Ovary (tissue), 9 donors: Measurements from ENCODE around the gene FBXL5. TPM values are rescaled to one million over a fixed set of nuclear protein-coding genes. Genes with fewer than 3 reads are reported as not detected.

Source experiments
- DNase-seq, 5 donors: peaks; one replicate each; pipeline ENCODE4 v3.0.0-alpha.2; 2019 to 2020
- H3K27ac ChIP-seq, 2 donors: fragments of 200-600 bp; one replicate each; pipeline versions ENCODE4 v1.5.1 to v1.8.0; 2019 to 2022
- H3K27me3 ChIP-seq: fragments of 200-600 bp; one replicate; pipeline ENCODE4 v1.8.0; 2022
- H3K36me3 ChIP-seq: fragments of 200-600 bp; sonication (generic); one replicate; pipeline ENCODE4 v1.5.1; 2019
- H3K4me1 ChIP-seq: one replicate; pipeline ENCODE4 v1.8.1; 2013; ENCODE audit warnings: mild to moderate bottlenecking, moderate library complexity; ENCODE audit not compliant: insufficient read depth
- H3K4me3 ChIP-seq: fragments of 200-600 bp; sonication (generic); one replicate; pipeline ENCODE4 v1.5.1; 2017
- H3K9me3 ChIP-seq, 2 donors: fragments of 200-600 bp in 1 of 2; sonication (generic) in 1 of 2; one replicate each; pipeline versions ENCODE4 v1.5.1 to v1.8.1; 2013 to 2019; ENCODE audit warnings: mild to moderate bottlenecking in 1 of 2, moderate library complexity in 1 of 2
- EP300 ChIP-seq: sonication (generic); formaldehyde crosslinking; IDR thresholded peaks from one replicate; pipeline ENCODE4 v1.6.1; 2017; ENCODE audit warnings: antibody characterized with exemption
- POLR2A ChIP-seq: fragments of 450-650 bp; IDR thresholded peaks from one replicate; pipeline ENCODE4 v1.6.1; 2017; ENCODE audit warnings: antibody characterized with exemption, mild to moderate bottlenecking, moderate library complexity
- WGBS, 3 donors: extraction: QIAGEN DNeasy Blood & Tissue Kit in 1 of 3; methylation state at CpG; one replicate each; pipeline versions ENCODE4 v1.1.5 to v1.1.7; 2013 to 2017; 5-methylcytosine and 5-hydroxymethylcytosine counted together
- intact Hi-C, 4 donors: fragments of 100-400 bp; cut with DNase I; formaldehyde crosslinking; loops; one replicate each; pipeline versions ENCODE4 v1.11.0 to v1.15.1; 2022 to 2023
- polyA plus RNA-seq, 2 donors: library from polyadenylated mRNA; stranded (reverse); fragments of 200-250 nt in 1 of 2; fragments of 350-450 nt in 1 of 2; fragmentation: Illumina TruSeq in 1 of 2; extraction: RNeasy Lipid Tissue Mini Kit (QIAGEN cat#74804) in 1 of 2; gene quantifications; one replicate each; pipeline ENCODE4 v1.2.3, GENCODE V29; 2013 to 2014
- total RNA-seq, 7 donors: library from RNA; depleted of rRNA in 2 of 7; stranded (reverse); fragments of >200 nt in 2 of 7; fragmentation: NEBNext Ultra II Directional in 3 of 7; extraction: Animal tissue kit (Norgen Biotek cat#: 25700) in 3 of 7; gene quantifications; one replicate each; pipeline versions ENCODE4 v1.1.0 to v1.2.4, GENCODE V29; 2016 to 2023
- TF ChIP-seq, protein P1 (sequence below), 3 donors: fragments of 450-650 bp in 2 of 3; fragments of 200-600 bp in 1 of 3; IDR thresholded peaks; one replicate each; pipeline versions ENCODE4 v1.5.1 to v1.8.0; 2016 to 2022; ENCODE audit warnings: antibody characterized with exemption in 3 of 3, mild to moderate bottlenecking in 1 of 3
- donor health status: DM: no; HTN: no; CAD: no; lungs with moderate emphysema.
- donor health status: DM: no; HTN: no; CAD: no.
- donor health status: Bipolar disorder and iron deficiency.
- donor health status: DM: yes; HTN: yes; CAD: no.
- donor health status: DM: no; HTN: no; CAD: no.
- donor health status: DM: yes; HTN: yes; CAD: no.

FBXL5 gene
- total and polyA plus RNA-seq, 9 donors, result 68.7 to 104 (median 90.4) TPM

DNA sequence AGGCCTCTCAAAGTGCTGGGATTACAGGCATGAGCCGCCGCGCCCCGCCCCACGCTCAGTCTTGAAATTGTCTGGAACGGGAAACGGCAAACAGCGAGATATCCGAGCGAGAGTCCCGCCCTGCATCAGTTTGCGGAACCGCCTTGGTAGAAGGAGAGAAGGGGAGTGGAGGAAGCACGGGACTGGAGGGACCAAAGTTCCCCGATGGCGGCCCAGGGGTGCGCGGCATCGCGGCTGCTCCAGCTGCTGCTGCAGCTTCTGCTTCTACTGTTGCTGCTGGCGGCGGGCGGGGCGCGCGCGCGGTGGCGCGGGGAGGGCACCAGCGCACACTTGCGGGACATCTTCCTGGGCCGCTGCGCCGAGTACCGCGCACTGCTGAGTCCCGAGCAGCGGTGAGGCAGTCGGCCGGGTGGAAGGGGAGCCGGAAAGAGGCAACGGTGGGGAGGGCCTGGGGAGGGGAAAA is 47.8 kb upstream of the FBXL5 start, which contains the start of gene BST1:
Gene BST1, plus strand, starts transcription at position 125 of the 463 bp plus-strand sequence. Its CDS starts 80 bp downstream, at position 205.
- Histone ChIP-seq H3K4me1 (peaks cover 3% of the 10 kb centered on the region), H3K9me3 (no peaks in the 10 kb centered on the region), H3K27me3 (no peaks in the 10 kb centered on the region), H3K4me3 (peak within 1 kb of the TSS; percentile 53), H3K36me3 (no peaks in the 10 kb centered on the region), H3K27ac (peak within 1 kb of the TSS in 1 of 2 donors; percentile 7)
- intact Hi-C loops, result no loop called here
- WGBS, 3 donors, result 1 to 3% (median 1%) methylated on average over 43 of the region's 43 CpGs
- DNase-seq, result peak; percentile 47 to 71 (median 59)
- TF ChIP-seq EP300 (no peak), POLR2A (no peak)
- TF ChIP-seq, protein P1, sequence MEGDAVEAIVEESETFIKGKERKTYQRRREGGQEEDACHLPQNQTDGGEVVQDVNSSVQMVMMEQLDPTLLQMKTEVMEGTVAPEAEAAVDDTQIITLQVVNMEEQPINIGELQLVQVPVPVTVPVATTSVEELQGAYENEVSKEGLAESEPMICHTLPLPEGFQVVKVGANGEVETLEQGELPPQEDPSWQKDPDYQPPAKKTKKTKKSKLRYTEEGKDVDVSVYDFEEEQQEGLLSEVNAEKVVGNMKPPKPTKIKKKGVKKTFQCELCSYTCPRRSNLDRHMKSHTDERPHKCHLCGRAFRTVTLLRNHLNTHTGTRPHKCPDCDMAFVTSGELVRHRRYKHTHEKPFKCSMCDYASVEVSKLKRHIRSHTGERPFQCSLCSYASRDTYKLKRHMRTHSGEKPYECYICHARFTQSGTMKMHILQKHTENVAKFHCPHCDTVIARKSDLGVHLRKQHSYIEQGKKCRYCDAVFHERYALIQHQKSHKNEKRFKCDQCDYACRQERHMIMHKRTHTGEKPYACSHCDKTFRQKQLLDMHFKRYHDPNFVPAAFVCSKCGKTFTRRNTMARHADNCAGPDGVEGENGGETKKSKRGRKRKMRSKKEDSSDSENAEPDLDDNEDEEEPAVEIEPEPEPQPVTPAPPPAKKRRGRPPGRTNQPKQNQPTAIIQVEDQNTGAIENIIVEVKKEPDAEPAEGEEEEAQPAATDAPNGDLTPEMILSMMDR (IDR thresholded peaks at IDR 0.05), result no peak

DNA sequence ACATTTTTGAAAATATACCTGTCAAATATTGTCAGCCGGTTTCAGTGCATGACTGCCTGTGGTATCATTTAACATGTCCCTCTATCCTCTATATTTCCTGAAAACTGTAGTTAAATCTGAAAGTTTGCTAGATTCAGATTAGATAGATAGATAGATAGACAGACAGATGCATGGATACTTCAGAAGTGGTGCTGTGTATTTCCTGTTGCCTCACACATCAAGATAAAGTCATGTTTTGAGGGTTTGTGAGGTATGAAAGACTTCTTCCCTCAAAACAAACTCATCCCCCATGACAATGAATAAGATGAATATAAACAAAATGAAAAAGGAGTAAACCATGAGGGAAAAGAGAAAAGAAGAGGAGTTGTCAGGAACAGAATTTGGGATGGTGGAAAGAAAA is 41.7 kb upstream of the FBXL5 start:
- intact Hi-C loops, result no loop called here
- H3K4me3 ChIP-seq, result no peak overlapping the region
- 88 to 100% (median 97%) methylated on average over 1 of the region's 1 CpG for WGBS, 3 donors
- no peak overlapping the region for H3K27ac ChIP-seq
- H3K9me3 ChIP-seq, result no peaks in the 10 kb centered on the region
- H3K27me3 ChIP-seq, result no peaks in the 10 kb centered on the region
- no peaks in the 10 kb centered on the region for H3K4me1 ChIP-seq
- TF ChIP-seq POLR2A (no peak), EP300 (no peak)
- TF ChIP-seq, protein P1 (IDR thresholded peaks at IDR 0.05), result no peak
- no peak for DNase-seq
- no peaks in the 10 kb centered on the region for H3K36me3 ChIP-seq

DNA sequence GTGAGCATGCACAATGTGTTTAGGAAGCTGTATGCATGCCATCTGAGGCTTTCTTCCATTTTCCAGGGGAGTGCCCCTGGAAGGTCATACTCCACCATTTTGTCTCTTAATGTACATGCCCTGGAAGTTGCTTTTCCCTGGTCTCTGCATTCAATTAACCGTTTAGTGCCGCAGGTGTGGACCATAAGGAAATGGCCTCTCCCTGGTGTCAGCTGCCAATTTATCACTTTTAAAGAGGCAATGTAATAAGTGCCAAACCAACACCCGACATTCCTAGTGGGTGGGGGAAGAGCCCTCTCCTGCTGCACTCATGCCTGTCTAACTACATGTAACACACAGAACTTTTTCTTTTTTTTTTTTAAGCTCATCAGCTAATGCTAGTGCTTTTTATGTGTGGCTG is 40.6 kb upstream of the FBXL5 start:
- Histone ChIP-seq H3K4me1 (peaks cover 1% of the 10 kb centered on the region), H3K27me3 (no peaks in the 10 kb centered on the region), H3K9me3 (no peaks in the 10 kb centered on the region), H3K4me3 (no peak overlapping the region), H3K36me3 (no peaks in the 10 kb centered on the region), H3K27ac (no peak overlapping the region)
- no peak for DNase-seq
- WGBS, 3 donors, result 74 to 79% (median 78%) methylated on average over 3 of the region's 3 CpGs
- intact Hi-C loops, result no loop called here
- TF ChIP-seq POLR2A, result no peak
- TF ChIP-seq, protein P1 (IDR thresholded peaks at IDR 0.05), result no peak
- no peak for TF ChIP-seq EP300

DNA sequence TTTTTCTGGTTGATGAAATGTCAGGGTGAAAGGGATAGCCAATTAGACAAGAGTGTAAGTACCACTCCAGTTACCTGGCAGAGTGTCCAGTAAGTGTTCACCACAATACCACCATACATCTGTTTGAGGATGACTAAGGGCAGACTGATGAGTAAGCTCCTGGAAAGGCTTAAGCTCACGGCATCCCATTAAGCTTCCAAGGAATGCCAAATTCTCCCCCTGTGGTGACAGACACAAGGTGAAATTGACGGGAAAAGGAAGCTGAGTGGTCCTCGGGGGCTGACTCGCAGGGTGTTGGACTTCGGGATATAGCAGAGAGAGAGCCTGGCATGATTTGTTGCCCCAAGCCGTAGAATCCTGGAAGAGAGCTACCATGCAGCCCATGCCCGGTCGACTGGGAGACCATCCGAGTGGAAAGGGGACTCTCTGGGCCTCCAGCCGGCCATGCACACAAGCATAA is 40.1 kb upstream of the FBXL5 start:
- Histone ChIP-seq H3K9me3 (no peaks in the 10 kb centered on the region), H3K27ac (no peak overlapping the region), H3K4me3 (no peak overlapping the region), H3K27me3 (no peaks in the 10 kb centered on the region), H3K36me3 (no peaks in the 10 kb centered on the region), H3K4me1 (peaks cover 1% of the 10 kb centered on the region)
- WGBS, 3 donors, result 83 to 90% (median 90%) methylated on average over 10 of the region's 10 CpGs
- intact Hi-C loops, result no loop called here
- TF ChIP-seq EP300 (no peak), POLR2A (no peak)
- TF ChIP-seq, protein P1 (IDR thresholded peaks at IDR 0.05), result no peak
- no peak for DNase-seq
